Skeletal muscle satellite cell (primary cell): Measurements from ENCODE around the gene ARHGAP6.
"Not testable (repeated sequence)": the region's sequence is repeated elsewhere in the genome, so short reads cannot be mapped to it uniquely, and the experiment has no call there.

Source experiments
- H3K27me3 ChIP-seq: 2 replicates; pipeline ENCODE4 v1.7.0; 2013; ENCODE audit warnings: low read length; ENCODE audit not compliant: control insufficient read depth, insufficient read depth
- H3K36me3 ChIP-seq: 2 replicates; pipeline ENCODE4 v1.7.0; 2013; ENCODE audit warnings: mild to moderate bottlenecking, control low read depth, low read length; ENCODE audit not compliant: insufficient read depth
- H3K4me1 ChIP-seq: 2 replicates; pipeline ENCODE4 v1.7.0; 2013; ENCODE audit warnings: low read length; ENCODE audit not compliant: control insufficient read depth, insufficient read depth
- H3K4me2 ChIP-seq: 2 replicates; pipeline ENCODE4 v1.7.0; 2013; ENCODE audit warnings: mild to moderate bottlenecking, low read length
- H3K4me3 ChIP-seq: 2 replicates; pipeline ENCODE4 v1.7.0; 2013; ENCODE audit warnings: low read length
- H3K9ac ChIP-seq: 2 replicates; pipeline ENCODE4 v1.7.0; 2013; ENCODE audit warnings: mild to moderate bottlenecking, low read depth, low read length, moderate library complexity
- H3K9me3 ChIP-seq: replicated peaks from 2 replicates; pipeline ENCODE4 v1.7.0; 2013; ENCODE audit warnings: mild to moderate bottlenecking, control low read depth, low read length

Gene ARHGAP6

GRCh38 chrX:11146411-11146810 is 519.3 kb downstream of the ARHGAP6 start:
- Histone ChIP-seq H3K4me2 (no peak overlapping the region), H3K4me1 (no peaks in the 10 kb centered on the region), H3K27me3 (no peaks in the 10 kb centered on the region), H3K4me3 (no peak overlapping the region), H3K9me3 (no peaks in the 10 kb centered on the region), H3K9ac (no peak overlapping the region), H3K36me3 (no peaks in the 10 kb centered on the region)

GRCh38 chrX:11143931-11144678 is 521.6 kb downstream of the ARHGAP6 start:
- no peak overlapping the region for H3K4me2 ChIP-seq
- no peak overlapping the region for H3K9ac ChIP-seq
- H3K4me1 ChIP-seq: no peaks in the 10 kb centered on the region
- no peaks in the 10 kb centered on the region for H3K9me3 ChIP-seq
- no peaks in the 10 kb centered on the region for H3K27me3 ChIP-seq
- no peaks in the 10 kb centered on the region for H3K36me3 ChIP-seq
- H3K4me3 ChIP-seq: no peak overlapping the region

DNA sequence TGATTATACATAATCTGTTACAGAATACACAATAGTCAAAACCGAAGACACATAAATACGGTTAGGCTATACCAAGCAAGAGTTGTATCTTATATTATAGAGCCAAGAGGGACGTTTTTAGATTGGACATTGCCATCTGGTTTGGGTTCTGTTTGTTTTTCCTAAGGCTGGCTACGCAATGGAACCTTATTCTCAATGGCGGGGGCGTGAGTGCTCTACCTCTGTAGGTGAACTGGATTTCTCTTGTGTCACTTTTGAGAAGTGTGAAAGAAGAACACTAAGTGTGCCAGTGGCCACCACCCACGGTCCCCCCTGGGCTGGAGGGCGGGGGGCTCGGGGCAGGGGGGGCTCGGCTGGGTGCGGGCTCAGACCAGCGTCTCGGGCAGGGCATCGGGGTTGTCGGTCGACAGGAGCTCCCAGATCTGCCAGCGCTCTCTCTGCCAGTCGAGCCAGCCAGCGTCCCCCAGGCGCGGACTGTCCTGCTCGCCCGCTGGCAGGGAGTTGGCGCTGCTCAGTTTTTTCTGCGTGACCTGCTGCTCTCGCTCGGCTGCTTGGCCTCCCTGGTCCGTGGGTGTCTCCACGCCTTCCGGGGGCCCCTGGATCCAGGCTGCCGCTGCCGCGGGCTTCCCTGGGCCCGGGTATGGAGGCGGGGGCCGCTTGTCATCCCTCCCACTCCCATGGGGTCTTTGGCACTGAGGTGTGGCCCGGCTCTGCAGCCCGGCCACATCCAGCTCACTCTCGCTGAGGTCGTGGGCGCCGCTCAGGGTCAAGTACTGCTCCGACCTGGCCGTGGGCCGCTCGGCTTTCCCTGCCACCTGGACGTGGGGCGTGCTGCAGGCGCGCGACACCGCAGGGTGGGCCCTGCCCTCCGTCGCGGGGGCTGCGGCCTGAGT is 527.0 kb downstream of the ARHGAP6 start:
- no peak overlapping the region for H3K4me2 ChIP-seq
- H3K4me3 ChIP-seq: no peak overlapping the region
- H3K9me3 ChIP-seq: no peaks in the 10 kb centered on the region
- no peaks in the 10 kb centered on the region for H3K4me1 ChIP-seq
- H3K36me3 ChIP-seq: no peaks in the 10 kb centered on the region
- H3K27me3 ChIP-seq: no peaks in the 10 kb centered on the region
- no peak overlapping the region for H3K9ac ChIP-seq

- H3K4me3 ChIP-seq: no peak overlapping the region
- no peaks in the 10 kb centered on the region for H3K4me1 ChIP-seq
- H3K27me3 ChIP-seq: no peaks in the 10 kb centered on the region
- no peak overlapping the region for H3K9ac ChIP-seq
- no peak overlapping the region for H3K4me2 ChIP-seq
- H3K9me3 ChIP-seq: no peaks in the 10 kb centered on the region
- H3K36me3 ChIP-seq: no peaks in the 10 kb centered on the region
Observed at GRCh38 chrX:11137543-11138139, 528.1 kb downstream of the ARHGAP6 start.

GRCh38 chrX:11135564-11136185 is 530.0 kb downstream of the ARHGAP6 start:
- Histone ChIP-seq H3K27me3 (no peaks in the 10 kb centered on the region), H3K9me3 (no peaks in the 10 kb centered on the region), H3K4me3 (no peak overlapping the region), H3K4me2 (no peak overlapping the region), H3K9ac (no peak overlapping the region), H3K36me3 (no peaks in the 10 kb centered on the region), H3K4me1 (no peaks in the 10 kb centered on the region)

GRCh38 chrX:11131146-11131545 is 534.6 kb downstream of the ARHGAP6 start:
- H3K36me3 ChIP-seq: no peaks in the 10 kb centered on the region
- no peaks in the 10 kb centered on the region for H3K4me1 ChIP-seq
- no peaks in the 10 kb centered on the region for H3K27me3 ChIP-seq
- no peak overlapping the region for H3K4me3 ChIP-seq
- H3K4me2 ChIP-seq: no peak overlapping the region
- H3K9ac ChIP-seq: no peak overlapping the region
- H3K9me3 ChIP-seq: no peaks in the 10 kb centered on the region

- Histone ChIP-seq H3K36me3 (no peaks in the 10 kb centered on the region), H3K9me3 (no peaks in the 10 kb centered on the region), H3K4me3 (no peak overlapping the region), H3K27me3 (no peaks in the 10 kb centered on the region), H3K4me2 (no peak overlapping the region), H3K4me1 (no peaks in the 10 kb centered on the region), H3K9ac (no peak overlapping the region)
Observed at GRCh38 chrX:11130136-11130535, 535.6 kb downstream of the ARHGAP6 start.

GRCh38 chrX:11129534-11130105 is 536.1 kb downstream of the ARHGAP6 start:
- Histone ChIP-seq H3K4me3 (no peak overlapping the region), H3K4me2 (no peak overlapping the region), H3K9ac (no peak overlapping the region), H3K36me3 (no peaks in the 10 kb centered on the region), H3K9me3 (no peaks in the 10 kb centered on the region), H3K27me3 (no peaks in the 10 kb centered on the region), H3K4me1 (no peaks in the 10 kb centered on the region)

GRCh38 chrX:11125060-11125459 is 540.7 kb downstream of the ARHGAP6 start:
- H3K9ac ChIP-seq: no peak overlapping the region
- no peaks in the 10 kb centered on the region for H3K9me3 ChIP-seq
- peaks cover 14% of the 10 kb centered on the region for H3K36me3 ChIP-seq
- H3K4me3 ChIP-seq: no peak overlapping the region
- no peaks in the 10 kb centered on the region for H3K27me3 ChIP-seq
- H3K4me1 ChIP-seq: no peaks in the 10 kb centered on the region
- no peak overlapping the region for H3K4me2 ChIP-seq

DNA sequence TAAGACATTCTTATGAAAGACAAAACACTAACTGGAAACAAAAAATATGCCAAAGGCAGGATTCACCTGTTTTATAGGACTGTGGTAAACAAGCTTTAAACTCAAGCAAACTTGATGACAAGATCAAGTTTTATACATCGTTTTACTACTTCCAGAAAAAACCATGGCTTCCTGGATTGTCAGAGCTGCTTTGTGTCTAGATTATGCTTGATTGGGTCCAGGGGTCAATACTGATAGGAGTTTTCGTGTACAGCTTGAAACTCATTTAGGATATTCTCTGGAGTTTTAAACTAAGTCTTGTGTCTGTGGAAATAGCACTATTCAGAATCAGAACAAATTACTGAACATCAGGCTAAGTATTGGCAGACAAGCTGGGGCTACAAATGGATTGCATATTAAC is 541.6 kb downstream of the ARHGAP6 start:
- Histone ChIP-seq H3K9ac (no peak overlapping the region), H3K9me3 (no peaks in the 10 kb centered on the region), H3K4me3 (no peak overlapping the region), H3K27me3 (no peaks in the 10 kb centered on the region), H3K4me1 (no peaks in the 10 kb centered on the region), H3K36me3 (peaks cover 22% of the 10 kb centered on the region), H3K4me2 (no peak overlapping the region)

DNA sequence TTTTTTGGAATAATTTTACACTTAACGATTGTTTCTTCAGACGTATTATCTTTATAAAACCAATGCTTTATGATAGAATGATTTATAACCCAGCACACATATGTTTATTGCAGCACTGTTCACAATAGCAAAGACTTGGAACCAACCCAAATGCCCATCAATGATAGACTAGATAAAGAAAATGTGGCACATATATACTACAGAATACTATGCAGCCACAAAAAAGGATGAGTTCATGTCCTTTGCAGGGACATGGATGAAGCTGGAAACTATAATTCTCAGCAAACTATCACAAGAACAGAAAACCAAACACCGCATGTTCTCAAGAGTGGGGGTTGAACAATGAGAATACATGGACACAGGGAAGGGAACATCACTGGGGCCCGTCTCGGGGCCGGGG is 542.6 kb downstream of the ARHGAP6 start:
- H3K27me3 ChIP-seq, H3K4me1 ChIP-seq, H3K9me3 ChIP-seq, H3K4me2 ChIP-seq, H3K9ac ChIP-seq, H3K4me3 ChIP-seq: not testable (repeated sequence)
- H3K36me3 ChIP-seq: peaks cover 29% of the 10 kb centered on the region
